ENCODE measurements around the gene TCF19.

TCF19 gene

GRCh38 chr6:31209137-31209536 lies 50.7 kb downstream of the TCF19 start:
- no peak for DNase-seq (ENCODE audit: low read depth)

DNA sequence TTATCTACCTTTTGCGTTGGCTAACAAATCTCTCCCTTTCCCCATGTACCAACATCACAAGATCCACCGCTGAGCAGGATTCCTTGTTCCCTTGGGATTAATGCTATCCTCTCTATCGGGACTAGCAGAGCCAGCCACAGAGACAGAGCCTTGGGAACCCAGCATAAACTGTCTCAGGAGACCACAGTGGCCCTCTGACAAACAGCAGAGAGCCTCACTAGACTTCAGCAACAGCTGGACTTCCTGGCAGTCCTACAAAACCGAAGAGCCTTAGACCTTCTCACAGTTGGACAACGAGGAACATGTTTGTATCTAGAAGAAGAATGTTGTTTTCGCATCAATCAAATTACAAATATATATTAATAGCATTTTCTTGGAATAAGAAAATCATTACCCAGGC lies 51.7 kb downstream of the TCF19 start:
- no peak for DNase-seq (ENCODE audit: low read depth)

DNA sequence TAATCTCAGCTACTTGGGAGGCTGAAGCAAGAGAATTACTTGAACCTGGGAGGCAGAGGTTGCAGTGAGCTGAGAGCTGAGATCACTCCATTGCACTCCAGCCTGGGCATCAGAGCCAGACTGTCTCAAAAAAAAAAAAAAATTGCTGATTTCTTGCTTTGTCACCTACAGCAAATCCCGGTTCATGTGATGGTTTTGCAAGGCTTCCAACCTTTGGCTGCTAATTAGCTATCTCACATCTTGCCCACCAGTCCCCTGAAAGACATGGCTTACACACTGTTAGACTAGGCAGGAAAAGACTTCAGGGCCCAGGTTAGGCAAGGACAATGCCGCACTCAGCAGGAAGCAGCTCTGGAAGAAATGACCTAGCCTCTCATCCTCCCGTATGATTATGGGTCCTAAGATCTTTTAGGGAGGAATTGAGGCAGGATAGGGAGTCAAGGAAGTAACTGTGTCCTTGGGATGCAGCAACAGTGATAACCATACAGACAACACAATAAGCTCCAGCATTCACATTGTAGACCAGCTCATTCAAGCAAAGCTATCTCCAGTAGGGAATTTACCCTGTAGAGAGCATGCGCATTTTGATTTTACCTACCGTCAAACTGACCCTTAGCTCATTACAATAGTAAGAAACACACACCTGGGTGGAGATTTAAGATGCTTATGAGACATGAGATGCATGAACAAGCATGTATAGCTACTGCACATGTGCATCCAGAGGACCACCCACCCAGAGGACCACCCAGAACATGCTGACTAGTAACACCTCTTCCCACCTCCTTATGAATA lies 52.5 kb downstream of the TCF19 start:
- no peak for DNase-seq (ENCODE audit: low read depth)

All from activated gamma-delta T cell treated with anti-CD3 and anti-CD28 coated beads, Interleukin-2, amount 50 U/mL, for 16 hours (primary cell).